Measurements from ENCODE around the gene TUBGCP6. TPM values are rescaled to one million over a fixed set of nuclear protein-coding genes. Genes with fewer than 3 reads are reported as not detected.

The TUBGCP6 gene
- polyA plus RNA-seq, 1 donor, result 27.3 TPM

DNA sequence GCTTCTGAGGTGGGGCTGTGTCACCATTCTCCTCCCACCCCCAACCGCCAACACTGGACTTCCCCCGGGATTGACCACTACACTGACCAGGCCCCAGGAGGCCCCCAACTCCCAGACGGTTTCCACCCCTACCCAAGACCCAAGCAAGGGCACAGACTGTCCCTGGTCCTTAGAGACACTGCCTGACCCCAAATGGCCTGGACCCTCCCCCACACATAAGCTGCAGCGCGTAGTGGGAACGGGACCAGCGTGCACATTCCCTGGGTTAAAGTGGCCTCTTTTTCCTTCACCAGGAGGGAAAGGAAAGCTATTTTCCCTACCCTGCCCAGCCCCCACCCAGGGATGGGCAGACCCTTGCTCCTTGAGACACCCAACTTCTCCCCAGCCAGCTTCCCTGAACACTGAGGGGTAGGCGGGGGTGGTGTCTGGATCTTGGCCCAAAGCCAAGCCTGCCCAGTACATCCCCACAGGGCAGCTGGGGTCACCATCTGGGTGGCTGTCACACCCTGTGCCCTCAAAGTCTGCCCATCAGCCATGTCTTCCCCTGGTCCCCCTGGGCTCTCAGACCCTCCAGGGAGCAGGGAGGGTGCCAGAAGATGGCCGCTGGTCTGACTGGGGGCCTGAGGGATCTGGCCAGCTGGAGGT is 18.3 kb upstream of the TUBGCP6 start:
- DNase-seq (ENCODE audit: low read depth), result no peak

- DNase-seq (ENCODE audit: low read depth), result no peak
Measured at GRCh38 chr22:50262460-50262911, 17.7 kb upstream of the TUBGCP6 start.

DNA sequence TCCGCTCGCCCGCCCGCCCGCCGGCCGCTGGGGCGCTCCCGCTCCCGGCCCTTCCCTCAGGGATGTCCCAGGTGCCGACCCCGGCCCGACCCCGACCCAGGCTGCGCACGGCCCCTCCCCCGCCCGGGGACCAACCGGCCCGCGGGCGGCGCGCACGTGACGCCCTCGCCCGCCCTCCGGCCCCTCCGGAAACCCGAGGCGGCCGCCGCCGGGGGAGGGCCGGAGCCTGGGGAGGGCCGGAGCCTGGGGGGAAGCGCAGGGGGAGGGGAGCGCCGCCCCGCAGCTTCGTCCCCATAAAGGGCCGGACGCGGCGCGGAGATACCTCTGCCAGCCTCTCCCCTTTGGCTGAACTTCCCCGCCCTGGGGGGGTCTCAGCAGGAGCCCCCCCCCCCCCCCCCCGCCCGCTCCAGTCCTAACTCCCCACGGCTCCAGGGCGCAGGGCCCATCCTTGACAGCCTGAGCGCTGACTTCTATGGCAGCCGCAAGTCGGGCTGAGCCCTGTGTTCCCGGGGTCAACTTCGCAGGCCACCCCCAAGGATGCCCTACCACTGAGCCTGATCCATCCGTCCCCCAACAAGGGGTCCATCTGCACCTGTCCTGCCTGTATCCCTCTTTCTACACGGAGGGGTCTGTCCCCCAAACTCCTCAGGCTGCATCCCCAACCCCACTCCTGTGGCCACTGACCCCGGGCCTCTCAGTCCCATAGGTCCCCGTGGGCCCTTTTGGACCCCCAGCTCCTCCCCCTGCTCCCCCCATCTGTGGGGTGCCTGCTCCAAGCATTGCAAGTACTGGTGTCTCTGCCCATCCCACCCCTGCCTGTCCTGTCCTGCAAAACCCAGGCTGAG is 17.0 kb upstream of the TUBGCP6 start, which contains the start of gene MAPK12:
TSS of gene MAPK12 (minus strand) at position 69 of the 845 bp plus-strand sequence. CDS start 174 bp downstream, outside the sequence.
- no peak for DNase-seq (ENCODE audit: low read depth)

- no peak for DNase-seq (ENCODE audit: low read depth)
Measured at GRCh38 chr22:50260801-50261614, 16.2 kb upstream of the TUBGCP6 start.

DNA sequence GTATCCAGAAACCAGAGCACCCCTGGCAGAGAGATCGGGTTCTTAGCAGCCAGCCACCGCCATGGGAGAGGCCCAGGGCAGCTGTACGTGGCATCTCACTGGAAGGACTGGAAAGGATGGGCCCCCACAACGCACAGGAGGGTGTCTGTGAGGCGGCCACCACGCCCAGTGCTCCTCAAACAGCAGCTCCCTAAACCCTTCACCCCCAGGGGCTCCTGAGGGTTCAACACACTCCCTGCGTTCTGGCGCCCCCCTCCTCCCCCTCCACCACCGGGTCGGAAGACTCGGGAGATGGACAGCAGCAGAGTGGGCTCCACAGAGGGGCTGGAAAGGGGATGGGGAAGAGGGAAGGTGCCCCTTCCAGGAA is 15.6 kb upstream of the TUBGCP6 start:
- DNase-seq (ENCODE audit: low read depth), result no peak

DNA sequence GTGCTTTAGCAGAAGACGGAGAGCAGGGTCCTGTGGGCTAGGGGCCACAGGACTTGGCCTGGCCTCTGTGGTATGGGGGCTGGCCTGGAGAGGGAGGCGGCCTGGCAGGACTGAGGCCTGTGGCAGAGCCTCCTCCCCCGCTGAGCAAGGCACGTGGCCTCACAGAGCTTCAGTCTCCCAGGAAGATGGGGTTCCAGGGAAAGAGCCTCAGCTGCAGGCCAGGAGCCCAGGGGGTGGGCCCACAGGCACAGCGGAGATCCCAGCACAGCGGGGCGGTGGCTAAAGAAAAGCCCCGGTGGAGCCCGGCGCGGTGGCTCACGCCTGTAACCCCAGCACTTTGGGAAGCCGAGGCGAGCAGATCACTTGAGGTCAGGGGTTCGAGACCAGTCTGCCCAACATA is 14.5 kb upstream of the TUBGCP6 start:
- no peak for DNase-seq (ENCODE audit: low read depth)

GRCh38 chr22:50258361-50259292 is 13.8 kb upstream of the TUBGCP6 start:
- DNase-seq (ENCODE audit: low read depth), result no peak

GRCh38 chr22:50257451-50258360 is 12.9 kb upstream of the TUBGCP6 start:
- DNase-seq (ENCODE audit: low read depth), result no peak

DNA sequence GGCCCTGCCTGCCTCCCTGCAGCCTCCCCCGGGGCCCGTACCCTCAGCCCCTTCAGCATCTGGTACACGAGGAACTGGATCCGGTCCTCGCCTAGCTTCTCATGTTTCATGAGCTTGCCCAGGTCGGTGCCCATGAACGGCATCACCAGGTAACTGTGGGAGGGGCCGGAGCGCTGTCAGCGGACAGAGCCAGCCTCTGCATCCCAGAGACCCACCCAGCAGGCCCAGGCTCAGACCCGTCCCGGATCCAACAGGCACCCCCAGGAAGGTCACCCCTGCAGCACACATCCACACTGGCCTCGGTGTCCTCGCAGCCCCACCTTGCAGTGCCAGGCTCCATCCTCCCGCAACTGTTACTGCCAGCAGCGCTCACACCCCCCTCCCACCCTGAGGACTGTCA is 12.2 kb upstream of the TUBGCP6 start:
- DNase-seq (ENCODE audit: low read depth), result no peak

- no peak for DNase-seq (ENCODE audit: low read depth)
Measured at GRCh38 chr22:50256258-50256862, 11.5 kb upstream of the TUBGCP6 start.

- no peak for DNase-seq (ENCODE audit: low read depth)
Measured at GRCh38 chr22:50255607-50256006, 10.8 kb upstream of the TUBGCP6 start.

DNA sequence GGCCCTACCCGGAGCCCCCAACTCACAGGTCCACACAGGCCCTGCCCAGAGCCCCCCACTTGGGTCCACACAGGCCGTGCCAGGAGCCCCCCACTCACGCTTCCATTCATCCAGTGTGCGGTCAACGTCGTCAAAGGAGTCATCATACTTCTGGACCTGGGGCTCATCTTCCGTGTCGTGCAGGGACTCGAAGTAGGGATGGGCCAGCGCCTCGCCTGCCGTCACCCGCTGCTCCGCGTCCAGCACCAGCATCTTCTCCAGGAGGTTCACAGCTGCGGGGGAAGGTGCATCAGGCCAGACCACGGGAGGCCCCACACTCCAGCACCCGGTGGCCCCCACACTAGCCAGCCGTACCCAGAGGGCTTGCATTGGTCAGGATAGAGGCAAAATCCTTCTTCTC is 10.3 kb upstream of the TUBGCP6 start:
- DNase-seq (ENCODE audit: low read depth), result no peak

GRCh38 chr22:50253941-50254340 is 9.1 kb upstream of the TUBGCP6 start:
- DNase-seq (ENCODE audit: low read depth), result no peak

DNA sequence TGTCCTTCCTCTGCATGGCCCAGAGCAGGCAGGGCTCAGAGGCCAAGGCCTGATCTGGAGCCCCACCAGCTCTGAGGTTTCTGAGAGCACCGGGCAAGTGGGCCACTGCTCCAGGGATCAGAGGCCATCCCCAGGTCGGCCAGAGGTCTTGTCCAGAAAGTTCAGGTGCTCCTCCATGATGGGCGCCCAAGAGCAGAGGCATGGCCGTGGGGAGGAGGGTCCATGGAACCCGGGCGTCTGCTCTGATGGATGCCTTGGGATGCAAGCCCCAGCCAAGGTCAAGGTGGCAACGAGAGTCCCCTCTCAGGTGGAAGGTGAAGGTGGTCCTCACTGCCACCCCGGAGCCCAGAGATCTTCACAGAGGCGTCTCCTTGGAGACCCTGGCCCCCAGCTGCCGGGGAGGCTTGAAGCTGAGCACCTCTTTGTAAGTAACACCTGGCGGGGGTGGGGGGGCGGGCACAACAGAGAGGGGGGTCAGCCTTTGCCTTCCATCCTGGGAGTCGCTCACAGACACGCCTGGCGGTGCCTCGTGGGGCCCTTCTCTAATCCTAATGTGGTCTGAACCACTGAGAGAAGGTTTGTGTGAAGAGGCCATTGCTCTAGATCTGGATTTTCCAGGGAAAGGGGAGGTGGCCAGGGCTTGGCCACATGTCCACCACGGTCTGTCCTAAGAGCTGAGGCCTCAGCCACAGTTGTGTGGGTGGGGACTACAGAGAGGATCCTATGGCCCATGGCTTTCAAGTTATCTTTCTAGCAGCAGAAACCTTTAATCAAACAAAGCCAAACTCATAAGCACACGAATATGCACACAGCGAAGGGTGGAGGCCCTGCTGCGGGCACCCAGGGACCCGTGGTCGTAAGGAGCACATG is 8.5 kb upstream of the TUBGCP6 start:
- DNase-seq (ENCODE audit: low read depth), result no peak

GRCh38 chr22:50252082-50253045 is 7.5 kb upstream of the TUBGCP6 start:
- DNase-seq (ENCODE audit: low read depth), result no peak

GRCh38 chr22:50251477-50252081 is 6.8 kb upstream of the TUBGCP6 start:
- DNase-seq (ENCODE audit: low read depth), result no peak
